Kidney (tissue), 14 donors: ENCODE data around the gene MAP7. TPM values are rescaled to one million over a fixed set of nuclear protein-coding genes. Genes with fewer than 3 reads are reported as not detected.
A peak's percentile ranks its signal among the peaks of the same experiment; 100 is the strongest.

Experiments used
- DNase-seq, 5 donors: peaks; one replicate each; pipeline ENCODE4 v3.0.0-alpha.2; 2013 to 2020
- FAIRE-seq: peaks from 2 replicates; lab custom pipeline; 2012; peaks lifted over from hg19 to GRCh38; lab: Jason Lieb, UNC
- H3K27ac ChIP-seq, 2 donors: one replicate each; pipeline ENCODE4 v1.7.0; 2013; ENCODE audit warnings: low read depth in 2 of 2, low read length in 2 of 2, inconsistent platforms in 1 of 2
- H3K27me3 ChIP-seq: one replicate; pipeline ENCODE4 v1.7.1; 2013; ENCODE audit warnings: low read length, inconsistent platforms; ENCODE audit not compliant: control insufficient read depth, insufficient read depth
- H3K36me3 ChIP-seq, 3 donors: one replicate each; pipeline versions ENCODE4 v1.7.0 to v1.7.1; 2013; ENCODE audit warnings: low read length in 3 of 3, control low read depth in 1 of 3, inconsistent platforms in 1 of 3; ENCODE audit not compliant: insufficient read depth in 3 of 3, control insufficient read depth in 2 of 3
- H3K4me1 ChIP-seq, 3 donors: one replicate each; pipeline versions ENCODE4 v1.7.0 to v1.7.1; 2013; ENCODE audit warnings: low read length in 3 of 3, inconsistent platforms in 1 of 3, low read depth in 1 of 3; ENCODE audit not compliant: control insufficient read depth in 2 of 3, insufficient read depth in 2 of 3
- H3K4me3 ChIP-seq, 3 donors: one replicate each; pipeline versions ENCODE4 v1.7.0 to v1.8.1; 2013; ENCODE audit warnings: low read length in 3 of 3, control low read depth in 1 of 3, inconsistent platforms in 1 of 3
- H3K9ac ChIP-seq, 3 donors: one replicate each; pipeline versions ENCODE4 v1.7.0 to v1.7.1; 2013; ENCODE audit warnings: low read length in 3 of 3, control low read depth in 1 of 3, inconsistent platforms in 1 of 3
- H3K9me3 ChIP-seq, 3 donors: one replicate each; pipeline versions ENCODE4 v1.7.0 to v1.7.1; 2013; ENCODE audit warnings: low read length in 3 of 3, control low read depth in 1 of 3, inconsistent platforms in 1 of 3; ENCODE audit not compliant: control insufficient read depth in 2 of 3, insufficient read depth in 1 of 3
- intact Hi-C: fragments of 100-400 bp; cut with DNase I; formaldehyde crosslinking; loops from one replicate; pipeline ENCODE4 v1.11.1; 2022
- polyA plus RNA-seq: library from polyadenylated mRNA; stranded (reverse); fragments of 350-450 nt; fragmentation: Illumina TruSeq; extraction: RNeasy Lipid Tissue Mini Kit (QIAGEN cat#74804); gene quantifications from one replicate; pipeline ENCODE4 v1.2.3, GENCODE V29; 2014; ENCODE audit warnings: low read depth, low replicate concordance; ENCODE audit not compliant: insufficient read depth
- total RNA-seq: library from RNA; stranded (reverse); fragmentation: NEBNext Ultra II Directional; extraction: Animal tissue kit (Norgen Biotek cat#: 25700); gene quantifications from one replicate; pipeline ENCODE4 v1.2.1, GENCODE V29; 2021
- TF ChIP-seq, protein P1 (sequence below): IDR thresholded peaks from 3 replicates; pipeline ENCODE4 v1.5.1; 2012; ENCODE audit warnings: mild to moderate bottlenecking, moderate library complexity, borderline replicate concordance; ENCODE audit not compliant: insufficient read depth; ENCODE audit errors: extremely low read depth
- donor health status: control.
- donor health status: control.
- donor health status: control.
- donor health status: control.
- donor health status: control.
- donor health status: DM: yes; HTN: yes; CAD: no.
- donor health status: Normal renal cell carcinoma (clear cell type).

Gene MAP7
- total and polyA plus RNA-seq, 2 donors from 2014 or later: 16.0 to 40.0 TPM

DNA sequence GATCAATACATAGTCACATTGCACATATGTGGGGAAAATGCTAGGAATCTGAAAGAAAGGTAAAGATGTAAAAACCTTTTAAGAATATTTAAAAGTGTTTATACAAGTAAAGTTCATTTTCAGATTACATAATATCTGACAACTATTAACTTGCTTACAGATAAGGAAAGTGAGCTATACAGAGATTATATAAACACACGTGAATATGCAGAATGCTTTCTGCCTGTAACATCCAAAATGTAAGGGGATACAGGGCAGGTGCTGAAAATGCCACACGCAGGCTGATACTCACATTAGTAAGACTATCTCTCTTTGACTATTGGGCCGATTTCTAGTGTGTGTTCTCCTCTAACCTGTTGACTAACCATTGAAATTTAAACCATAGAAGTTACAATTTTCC, 17.9 kb upstream of the MAP7 start:
- intact Hi-C loops: no loop called here
- TF ChIP-seq, protein P1, sequence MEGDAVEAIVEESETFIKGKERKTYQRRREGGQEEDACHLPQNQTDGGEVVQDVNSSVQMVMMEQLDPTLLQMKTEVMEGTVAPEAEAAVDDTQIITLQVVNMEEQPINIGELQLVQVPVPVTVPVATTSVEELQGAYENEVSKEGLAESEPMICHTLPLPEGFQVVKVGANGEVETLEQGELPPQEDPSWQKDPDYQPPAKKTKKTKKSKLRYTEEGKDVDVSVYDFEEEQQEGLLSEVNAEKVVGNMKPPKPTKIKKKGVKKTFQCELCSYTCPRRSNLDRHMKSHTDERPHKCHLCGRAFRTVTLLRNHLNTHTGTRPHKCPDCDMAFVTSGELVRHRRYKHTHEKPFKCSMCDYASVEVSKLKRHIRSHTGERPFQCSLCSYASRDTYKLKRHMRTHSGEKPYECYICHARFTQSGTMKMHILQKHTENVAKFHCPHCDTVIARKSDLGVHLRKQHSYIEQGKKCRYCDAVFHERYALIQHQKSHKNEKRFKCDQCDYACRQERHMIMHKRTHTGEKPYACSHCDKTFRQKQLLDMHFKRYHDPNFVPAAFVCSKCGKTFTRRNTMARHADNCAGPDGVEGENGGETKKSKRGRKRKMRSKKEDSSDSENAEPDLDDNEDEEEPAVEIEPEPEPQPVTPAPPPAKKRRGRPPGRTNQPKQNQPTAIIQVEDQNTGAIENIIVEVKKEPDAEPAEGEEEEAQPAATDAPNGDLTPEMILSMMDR: no peak
- FAIRE-seq (no peak), DNase-seq (no peak)
- no peak overlapping the region for H3K9ac ChIP-seq
- no peak overlapping the region for H3K4me3 ChIP-seq
- H3K36me3 ChIP-seq: peaks cover 0 to 5% (median 0%) of the 10 kb centered on the region in 3 donors
- no peaks in the 10 kb centered on the region for H3K27me3 ChIP-seq
- no peak overlapping the region for H3K27ac ChIP-seq
- H3K9me3 ChIP-seq: peaks cover 0 to 8% (median 0%) of the 10 kb centered on the region in 3 donors
- no peaks in the 10 kb centered on the region for H3K4me1 ChIP-seq

DNA sequence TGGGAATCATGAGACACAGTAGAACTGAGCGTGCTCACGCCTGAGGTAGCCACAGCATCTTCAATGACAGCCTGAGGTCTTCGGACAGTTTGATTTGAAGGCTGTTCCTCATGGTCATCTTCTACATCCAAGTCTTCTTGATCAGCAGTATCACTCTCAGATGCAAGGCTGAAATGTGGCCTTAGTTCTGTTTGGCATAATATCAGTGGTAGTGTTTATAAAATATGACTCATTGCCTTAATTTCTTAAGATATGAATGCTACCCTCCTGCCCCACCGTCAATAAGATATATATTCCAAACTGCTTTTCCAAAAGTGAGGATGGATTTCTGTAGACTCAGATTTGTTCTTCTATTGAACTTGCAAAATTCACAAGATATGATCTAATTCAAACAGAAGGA, 17.5 kb upstream of the MAP7 start:
- no peak for FAIRE-seq
- TF ChIP-seq, protein P1: no peak
- no peaks in the 10 kb centered on the region for H3K4me1 ChIP-seq

GRCh38 chr6:136566851-136567250, 16.6 kb upstream of the MAP7 start:
- Histone ChIP-seq H3K27ac (no peak overlapping the region), H3K9me3 (peaks cover 0 to 8% (median 0%) of the 10 kb centered on the region in 3 donors), H3K4me1 (no peaks in the 10 kb centered on the region), H3K36me3 (peaks cover 0 to 5% (median 0%) of the 10 kb centered on the region in 3 donors), H3K27me3 (no peaks in the 10 kb centered on the region), H3K9ac (no peak overlapping the region), H3K4me3 (no peak overlapping the region)
- FAIRE-seq (no peak), DNase-seq (no peak)
- TF ChIP-seq, protein P1: no peak
- intact Hi-C loops: no loop called here

More for the DNA sequence above, 17.5 kb upstream of the MAP7 start:
- Histone ChIP-seq H3K36me3 (peaks cover 0 to 5% (median 0%) of the 10 kb centered on the region in 3 donors), H3K9ac (no peak overlapping the region), H3K4me3 (no peak overlapping the region), H3K27me3 (no peaks in the 10 kb centered on the region), H3K27ac (no peak overlapping the region), H3K9me3 (peaks cover 0 to 8% (median 0%) of the 10 kb centered on the region in 3 donors)
- no peak for DNase-seq
- intact Hi-C loops: no loop called here

DNA sequence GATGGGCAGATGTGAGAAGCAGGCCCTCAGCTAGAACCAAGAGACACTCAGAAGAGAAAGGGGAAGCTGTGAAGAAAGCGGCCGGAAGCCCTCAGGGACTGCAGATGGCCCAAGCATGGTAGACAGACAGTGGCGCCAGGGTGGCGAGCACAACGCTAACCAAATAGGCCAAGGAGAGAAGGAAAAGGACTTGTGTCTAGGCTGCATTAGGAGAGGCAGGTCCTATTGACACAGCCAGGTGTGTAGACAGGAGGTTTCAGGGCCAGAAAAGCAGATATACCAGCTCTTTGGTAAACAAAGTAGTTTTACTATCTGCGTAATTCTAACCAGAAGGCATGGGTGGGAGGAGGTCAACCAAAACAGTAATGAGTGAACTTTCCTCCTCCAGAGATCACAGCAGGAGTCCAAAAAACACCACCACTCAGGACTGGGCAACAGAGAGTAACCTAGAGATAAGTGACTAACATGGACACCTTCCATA, 15.8 kb upstream of the MAP7 start:
- Histone ChIP-seq H3K9me3 (peaks cover 0 to 5% (median 0%) of the 10 kb centered on the region in 3 donors), H3K27ac (no peak overlapping the region), H3K9ac (no peak overlapping the region), H3K27me3 (no peaks in the 10 kb centered on the region), H3K4me1 (no peaks in the 10 kb centered on the region), H3K4me3 (no peak overlapping the region), H3K36me3 (peaks cover 0 to 3% (median 0%) of the 10 kb centered on the region in 3 donors)
- TF ChIP-seq, protein P1: no peak
- intact Hi-C loops: no loop called here
- DNase-seq: peak in 1 of 5 donors; percentile 63
- no peak for FAIRE-seq
